ACHN (cell line): ENCODE data around the gene NKG7.

Source experiments
- DNase-seq: peaks from one replicate; pipeline ENCODE4 v3.0.0-alpha.2; 2015
- in situ Hi-C: cut with HindIII; loops from 2 replicates; pipeline ENCODE4 v1.10.0; 2017; ENCODE audit warnings: low sequenced_read_pairs, low pct_ligation_motif_present, low pct_unique_long_range_greater_than_20kb

Gene NKG7

DNA sequence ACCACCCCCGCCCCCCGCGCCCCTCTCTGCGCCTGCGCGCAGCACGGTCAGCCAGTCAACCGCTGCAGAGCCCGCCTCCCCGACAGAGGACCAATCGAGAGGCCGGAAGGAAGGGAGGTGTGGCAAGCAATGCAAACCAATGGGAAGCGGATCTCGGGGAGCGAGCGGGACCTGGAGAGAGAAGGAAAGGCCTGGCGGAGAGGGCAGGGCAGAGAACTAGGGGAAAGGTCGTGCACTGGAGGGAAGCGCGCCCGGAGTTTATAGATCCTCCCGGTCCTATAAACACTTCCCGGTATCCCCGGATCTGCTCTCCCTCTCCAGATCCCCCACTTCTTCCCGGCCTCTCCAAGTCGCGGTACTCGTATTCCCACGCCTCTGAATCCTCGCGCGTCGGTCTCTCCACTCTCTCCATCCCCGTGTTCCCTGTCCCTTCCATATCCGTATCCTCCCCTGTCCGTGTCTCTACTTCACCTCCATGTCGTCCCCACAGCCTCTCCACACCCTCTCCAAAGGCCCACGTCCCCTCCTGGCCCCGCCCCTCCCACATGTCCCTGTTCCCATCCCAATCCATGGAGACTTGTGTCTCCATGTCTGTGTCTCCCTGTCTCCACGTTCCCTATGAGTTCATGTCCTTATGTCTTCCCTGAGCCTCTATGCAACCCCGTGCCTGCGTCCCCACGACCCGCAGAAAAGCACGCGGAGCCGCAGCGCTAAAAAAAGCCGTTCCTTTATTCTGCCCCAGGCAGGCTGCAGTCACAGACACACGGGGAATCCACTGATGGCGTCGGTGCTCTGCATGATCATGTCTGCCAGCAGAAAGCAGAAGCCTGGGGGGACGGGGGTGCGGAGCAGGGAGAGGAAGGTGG, 5.8 kb downstream of the NKG7 start:
- peak; percentile 96 for DNase-seq
- in situ Hi-C loops: no loop called here

DNA sequence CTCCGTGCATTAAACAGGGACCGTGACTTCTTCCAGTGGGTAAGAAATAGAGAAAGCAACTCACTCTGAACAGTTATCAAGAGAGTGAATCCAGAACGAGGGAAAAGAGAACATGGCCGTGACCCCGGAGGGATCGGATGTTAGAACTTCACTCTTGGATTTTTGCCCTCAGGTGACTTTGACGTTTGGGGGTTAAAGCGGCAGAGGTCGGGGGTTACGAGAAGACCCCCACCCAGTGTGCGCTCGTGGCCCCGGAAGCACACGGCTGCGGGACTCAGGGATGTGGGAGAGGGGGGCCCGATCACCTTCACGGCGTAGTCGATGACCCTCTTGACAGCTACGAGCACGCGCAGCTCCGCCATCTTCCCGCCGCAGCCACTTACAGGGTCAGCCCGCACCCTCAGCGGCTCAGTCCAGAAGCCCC, 6.5 kb downstream of the NKG7 start, which contains the start of gene ETFB:
Gene ETFB (minus strand): TSS at position 424 of the 424 bp plus-strand sequence. CDS start 62 bp downstream, at position 362.
- DNase-seq: no peak

DNA sequence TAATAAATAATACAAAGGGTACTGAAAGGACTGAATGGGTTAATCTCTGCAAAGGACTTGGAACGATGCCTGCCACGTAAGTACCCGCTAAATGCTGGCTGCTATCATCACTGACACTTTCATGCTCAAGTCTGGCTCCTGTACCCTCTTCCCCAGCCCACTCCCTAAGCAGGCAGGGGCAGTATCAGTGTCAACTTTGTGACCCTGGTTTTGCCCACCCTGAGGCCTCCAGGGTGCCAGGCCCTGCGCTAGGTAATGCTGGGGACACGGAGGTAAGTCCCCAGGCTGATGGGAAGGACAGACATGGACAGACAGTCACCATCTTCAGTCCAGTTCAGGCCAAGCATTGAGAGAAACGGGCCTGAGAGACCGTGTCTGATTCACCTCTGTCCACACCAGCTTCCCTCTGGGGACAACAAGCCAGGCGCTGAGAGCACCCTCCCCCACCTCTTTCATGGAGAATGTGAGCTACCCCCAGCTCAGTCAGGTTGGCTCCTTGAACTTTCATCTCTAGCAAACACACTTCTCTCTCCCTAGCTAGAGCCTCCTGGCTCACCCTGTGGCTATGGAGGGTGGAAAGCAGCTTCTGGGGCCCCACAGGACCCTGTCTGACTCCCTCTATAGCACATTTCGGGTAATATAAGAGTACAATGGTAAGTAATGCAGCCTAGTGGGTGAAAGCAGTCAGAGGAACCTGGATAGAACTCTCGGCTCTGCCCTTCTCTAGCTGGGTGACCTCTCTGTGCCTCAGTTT, 7.1 kb downstream of the NKG7 start:
- in situ Hi-C loops: no loop called here
- DNase-seq: peak; percentile 23

More for the DNA sequence above, 6.5 kb downstream of the NKG7 start, which contains the start of gene ETFB:
- in situ Hi-C loops: no loop called here

DNA sequence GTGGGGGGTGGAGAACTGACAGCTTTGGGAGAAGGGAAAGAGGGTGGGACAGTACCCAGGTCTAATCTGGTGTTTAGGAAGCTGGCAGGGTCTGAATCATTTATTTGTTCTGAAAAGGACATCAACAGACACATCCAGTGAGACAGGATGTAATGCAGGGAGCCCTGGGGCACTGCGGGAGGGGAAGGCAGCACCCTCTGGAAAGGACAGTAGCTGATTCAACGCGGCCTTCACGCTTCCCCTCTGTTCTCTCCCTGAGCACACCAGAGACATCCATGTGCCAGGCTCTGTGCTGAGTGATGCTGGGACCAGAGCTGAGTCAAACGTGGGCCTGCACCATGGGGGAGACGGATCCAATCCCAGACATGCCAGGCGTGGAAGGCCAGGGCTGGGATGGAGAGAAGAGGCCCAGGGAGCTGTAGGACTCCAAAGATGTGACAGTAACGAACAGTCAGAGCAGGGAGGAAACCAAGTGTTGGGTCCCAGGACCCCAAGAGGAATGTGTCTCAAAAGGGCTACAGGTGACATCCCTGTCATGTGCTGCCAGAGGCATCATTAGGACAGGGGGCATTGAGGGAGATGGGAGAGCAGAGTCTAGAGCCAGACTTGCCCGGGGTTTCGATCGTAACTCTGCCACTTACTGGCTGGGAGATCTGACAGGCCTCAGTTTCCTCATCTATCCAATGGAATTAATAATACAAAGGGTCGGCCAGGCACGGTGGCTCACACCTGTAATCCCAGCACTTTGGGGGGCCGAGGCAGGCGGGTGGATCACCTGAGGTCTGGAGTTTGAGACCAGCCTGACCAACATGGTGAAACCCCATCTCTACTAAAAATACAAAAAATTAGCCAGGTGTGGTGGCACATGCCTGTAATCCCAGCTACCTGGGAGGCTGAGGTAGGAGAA, 8.0 kb downstream of the NKG7 start:
- DNase-seq: no peak
- in situ Hi-C loops: no loop called here

GRCh38 chr19:51361239-51361638, 11.2 kb downstream of the NKG7 start:
- DNase-seq: no peak
- in situ Hi-C loops: no loop called here

GRCh38 chr19:51359294-51359693, 13.2 kb downstream of the NKG7 start:
- in situ Hi-C loops: no loop called here

DNA sequence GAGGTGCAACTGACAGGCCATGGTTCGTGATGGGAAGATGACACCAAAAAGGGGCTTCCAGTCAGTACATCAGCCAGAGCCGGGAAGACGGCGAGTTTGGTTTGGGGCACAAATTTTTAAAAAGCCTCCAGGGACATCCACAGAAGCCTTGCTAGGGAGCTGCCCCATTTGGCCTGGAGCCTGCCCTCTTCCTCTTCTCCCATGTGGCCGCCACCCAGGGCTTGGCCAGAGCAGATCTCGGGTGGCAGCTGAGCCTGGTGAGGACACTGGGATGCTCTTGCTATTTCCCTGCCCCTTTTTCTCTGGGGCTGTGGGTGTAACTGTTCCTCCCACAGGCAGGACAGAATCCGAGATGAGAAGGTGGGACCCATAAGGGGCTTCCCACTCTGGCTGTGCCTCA, 14.5 kb downstream of the NKG7 start:
- in situ Hi-C loops: no loop called here

More at GRCh38 chr19:51359294-51359693, 13.2 kb downstream of the NKG7 start:
- no peak for DNase-seq

GRCh38 chr19:51356159-51356801, 16.2 kb downstream of the NKG7 start:
- in situ Hi-C loops: no loop called here

More for the DNA sequence above, 14.5 kb downstream of the NKG7 start:
- no peak for DNase-seq

DNA sequence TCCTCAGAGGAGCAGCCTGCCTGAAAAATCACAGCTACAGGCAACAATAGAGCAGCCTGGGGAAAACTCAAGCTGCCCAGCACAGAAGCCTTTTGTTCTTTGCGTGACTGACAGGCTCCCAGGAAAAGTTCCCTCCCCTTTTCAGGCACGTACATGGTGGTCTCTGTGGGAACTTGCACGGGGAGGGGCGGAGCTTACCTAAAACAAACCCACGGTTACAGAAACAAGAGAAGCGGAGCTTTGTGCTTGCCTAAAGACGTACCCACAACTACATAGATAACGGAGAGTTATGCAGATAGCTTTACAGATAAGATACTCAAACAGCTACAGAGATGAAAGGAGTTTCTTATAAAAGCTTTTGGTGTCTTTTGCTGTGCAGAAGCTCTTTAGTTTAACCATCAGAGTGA, 17.7 kb downstream of the NKG7 start:
- no peak for DNase-seq
- in situ Hi-C loops: no loop called here

More at GRCh38 chr19:51356159-51356801, 16.2 kb downstream of the NKG7 start:
- DNase-seq: no peak

GRCh38 chr19:51354103-51354741, 18.2 kb downstream of the NKG7 start:
- DNase-seq: no peak

GRCh38 chr19:51352783-51353360, 19.6 kb downstream of the NKG7 start:
- no peak for DNase-seq
- in situ Hi-C loops: no loop called here

More at GRCh38 chr19:51354103-51354741, 18.2 kb downstream of the NKG7 start:
- in situ Hi-C loops: no loop called here

- in situ Hi-C loops: no loop called here
- DNase-seq: no peak
Observed at GRCh38 chr19:51351266-51351990, 21.0 kb downstream of the NKG7 start.

DNA sequence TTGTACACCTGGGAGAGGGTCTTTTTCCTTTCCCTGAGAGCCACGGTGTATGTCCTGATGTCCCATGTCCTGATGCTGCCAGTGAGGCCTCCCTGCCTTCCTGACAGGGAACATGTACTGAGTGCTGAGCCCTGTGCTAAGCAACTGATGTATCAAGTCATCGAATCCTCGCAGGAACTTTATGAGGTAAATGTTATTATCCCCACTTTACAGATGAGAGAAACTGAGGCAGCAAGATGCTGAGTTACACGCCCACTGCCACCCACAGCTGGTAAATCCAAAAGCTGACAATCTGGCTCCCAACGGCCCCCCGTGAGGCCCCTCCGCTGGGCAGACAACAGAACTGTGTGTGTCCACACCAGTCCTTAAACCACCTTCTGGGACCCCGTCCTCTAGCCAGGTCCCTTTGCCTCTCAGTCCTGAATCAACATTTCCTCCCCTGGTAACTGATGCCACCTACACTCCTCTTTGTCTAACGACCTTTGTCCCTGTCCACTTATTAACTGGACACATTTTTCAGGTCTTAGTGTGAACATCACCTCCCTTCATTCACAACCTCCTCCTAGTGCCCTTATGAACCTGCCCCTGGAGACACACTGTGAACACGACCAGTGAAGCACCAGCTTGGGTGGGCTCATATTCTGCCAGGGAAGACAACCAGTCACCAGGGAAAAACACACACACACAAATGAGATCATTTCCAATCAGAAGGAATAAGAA, 25.1 kb downstream of the NKG7 start:
- DNase-seq: no peak
- in situ Hi-C loops: no loop called here

- in situ Hi-C loops: no loop called here
- DNase-seq: no peak
Observed at GRCh38 chr19:51346742-51347141, 25.7 kb downstream of the NKG7 start.

DNA sequence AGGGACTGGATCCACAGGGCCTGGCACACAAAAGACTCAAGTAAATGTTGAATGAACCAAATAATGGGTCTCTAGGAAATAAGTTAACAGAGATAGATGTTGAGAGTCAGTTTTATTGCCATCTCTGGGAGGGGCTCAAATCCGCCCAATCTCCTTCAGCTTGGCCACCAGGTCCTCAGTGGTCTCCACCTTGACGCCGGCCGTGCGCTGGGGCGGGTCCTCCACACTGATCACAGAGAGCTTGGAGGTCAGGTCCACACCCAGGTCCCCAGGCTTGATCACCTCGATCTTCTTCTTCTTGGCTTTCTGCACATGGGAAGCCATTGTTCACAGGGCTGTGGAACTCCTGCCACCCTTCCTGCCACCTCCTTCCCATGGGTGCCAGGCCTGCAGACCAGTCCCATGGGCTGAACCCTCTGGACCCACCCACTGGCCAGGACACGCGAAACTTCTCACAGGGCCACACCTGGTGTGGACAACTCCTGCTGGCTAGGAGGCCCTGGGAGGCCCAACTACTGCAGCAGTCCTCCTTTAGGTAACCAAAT, 27.3 kb downstream of the NKG7 start:
- in situ Hi-C loops: no loop called here
- DNase-seq: no peak
